Measurements from ENCODE around the gene CBFA2T3. TPM values are rescaled to one million over a fixed set of nuclear protein-coding genes. Genes with fewer than 3 reads are reported as not detected.
A peak's percentile ranks its signal among the peaks of the same experiment; 100 is the strongest.

CBFA2T3 gene
- total RNA-seq, 4 donors from 2014 or later: 3.5 to 35.5 (median 6.8) TPM

- no peak overlapping the region for H3K4me3 ChIP-seq
- H3K4me1 ChIP-seq: peaks cover 0 to 29% (median 12%) of the 10 kb centered on the region in 4 donors
- TF ChIP-seq POLR2A (IDR thresholded peaks at IDR 0.05) (no peak), CTCF (IDR thresholded peaks at IDR 0.05) (no peak)
- no peaks in the 10 kb centered on the region for H3K27me3 ChIP-seq
- H3K9me3 ChIP-seq: no peaks in the 10 kb centered on the region
- DNase-seq: no peak
- H3K27ac ChIP-seq: no peak overlapping the region
- H3K36me3 ChIP-seq: no peaks in the 10 kb centered on the region
These were observed 50.5 kb downstream of the CBFA2T3 start for GRCh38 chr16:88926374-88926990.

- DNase-seq: no peak
- TF ChIP-seq CTCF (IDR thresholded peaks at IDR 0.05) (no peak), POLR2A (IDR thresholded peaks at IDR 0.05) (no peak)
- Histone ChIP-seq H3K36me3 (no peaks in the 10 kb centered on the region), H3K9me3 (no peaks in the 10 kb centered on the region), H3K27ac (peak overlapping the region in 1 of 4 donors; percentile 52), H3K27me3 (no peaks in the 10 kb centered on the region), H3K4me1 (peaks cover 0 to 37% (median 19%) of the 10 kb centered on the region in 4 donors), H3K4me3 (no peak overlapping the region)
These were observed 51.5 kb downstream of the CBFA2T3 start for GRCh38 chr16:88925540-88925887.

- DNase-seq: peak in 2 of 3 donors; percentile 73 to 74
- no peak overlapping the region for H3K4me3 ChIP-seq
- H3K27me3 ChIP-seq: no peaks in the 10 kb centered on the region
- no peaks in the 10 kb centered on the region for H3K36me3 ChIP-seq
- H3K27ac ChIP-seq: peak overlapping the region in 1 of 4 donors; percentile 52
- H3K9me3 ChIP-seq: no peaks in the 10 kb centered on the region
- TF ChIP-seq CTCF (IDR thresholded peaks at IDR 0.05) (peak in 4 of 6 experiments; percentile 8 to 43 (median 39)), POLR2A (IDR thresholded peaks at IDR 0.05) (no peak)
- peaks cover 0 to 37% (median 20%) of the 10 kb centered on the region in 4 donors for H3K4me1 ChIP-seq
These were observed 52.0 kb downstream of the CBFA2T3 start for GRCh38 chr16:88924834-88925539.

GRCh38 chr16:88923926-88924833 lies 52.8 kb downstream of the CBFA2T3 start:
- no peak overlapping the region for H3K4me3 ChIP-seq
- H3K27me3 ChIP-seq: no peaks in the 10 kb centered on the region
- no peak for DNase-seq
- peak overlapping the region in 1 of 4 donors; percentile 52 for H3K27ac ChIP-seq
- H3K9me3 ChIP-seq: no peaks in the 10 kb centered on the region
- no peaks in the 10 kb centered on the region for H3K36me3 ChIP-seq
- H3K4me1 ChIP-seq: peaks cover 0 to 37% (median 20%) of the 10 kb centered on the region in 4 donors
- TF ChIP-seq CTCF (IDR thresholded peaks at IDR 0.05) (no peak), POLR2A (IDR thresholded peaks at IDR 0.05) (no peak)

- no peaks in the 10 kb centered on the region for H3K36me3 ChIP-seq
- H3K27me3 ChIP-seq: no peaks in the 10 kb centered on the region
- no peak overlapping the region for H3K4me3 ChIP-seq
- TF ChIP-seq POLR2A (IDR thresholded peaks at IDR 0.05): no peak
- TF ChIP-seq CTCF (IDR thresholded peaks at IDR 0.05): no peak
- no peaks in the 10 kb centered on the region for H3K9me3 ChIP-seq
- H3K27ac ChIP-seq: no peak overlapping the region
- no peak for DNase-seq
- peaks cover 0 to 37% (median 20%) of the 10 kb centered on the region in 4 donors for H3K4me1 ChIP-seq
These were observed 53.6 kb downstream of the CBFA2T3 start for GRCh38 chr16:88923450-88923849.
